Calu3 (cell line): ENCODE results near the gene KIF3C. TPM values are rescaled to one million over a fixed set of nuclear protein-coding genes. Genes with fewer than 3 reads are reported as not detected.
"Not testable (repeated sequence)": the region's sequence is repeated elsewhere in the genome, so short reads cannot be mapped to it uniquely, and the experiment has no call there.

Experiments used
- BruUV-seq: library from RNA; stranded (reverse); fragments of 400-500 nt; replicated peaks from 2 replicates; lab custom pipeline; 2021; lab: Mats Ljungman, UMichigan
- CTCF ChIA-PET: fragments of 300-600 bp; sonication (Branson Sonifier 250); formaldehyde crosslinking; loops from one replicate; lab custom pipeline; 2022; ENCODE audit warnings: antibody characterized with exemption; lab: Charles Lee
- DNase-seq: peaks from one replicate; pipeline ENCODE4 v3.0.0; 2022
- H3K27ac Mint-ChIP-seq: one replicate; pipeline ENCODE4 v1.8.0; 2022; ENCODE audit warnings: mixed read lengths; ENCODE audit not compliant: unreplicated experiment
- H3K27me3 Mint-ChIP-seq: one replicate; pipeline ENCODE4 v1.8.0; 2022; ENCODE audit warnings: mixed read lengths; ENCODE audit not compliant: unreplicated experiment
- H3K36me3 Mint-ChIP-seq: one replicate; pipeline ENCODE4 v1.8.0; 2022; ENCODE audit warnings: mild to moderate bottlenecking, moderate library complexity, mixed read lengths; ENCODE audit not compliant: insufficient read depth, unreplicated experiment
- H3K4me1 Mint-ChIP-seq: one replicate; pipeline ENCODE4 v1.8.0; 2022; ENCODE audit warnings: mild to moderate bottlenecking, low read depth, mixed read lengths; ENCODE audit not compliant: unreplicated experiment
- H3K4me3 Mint-ChIP-seq: one replicate; pipeline ENCODE4 v1.8.0; 2022; ENCODE audit warnings: mild to moderate bottlenecking, low read depth, moderate library complexity, mixed read lengths; ENCODE audit not compliant: unreplicated experiment
- H3K9me3 Mint-ChIP-seq: one replicate; pipeline ENCODE4 v1.8.0; 2022; ENCODE audit warnings: low read depth, mixed read lengths; ENCODE audit not compliant: unreplicated experiment
- intact Hi-C: fragments of 100-400 bp; cut with micrococcal nuclease; formaldehyde crosslinking; loops from one replicate; pipeline ENCODE4 v1.10.0; 2022; ENCODE audit not compliant: unreplicated experiment
- total RNA-seq: library from RNA; stranded (reverse); gene quantifications from 2 replicates; pipeline ENCODE4 v1.2.3, GENCODE V29; 2022
- TF ChIP-seq, protein P1 (sequence below): fragments of 200-600 bp; IDR thresholded peaks from one replicate; pipeline ENCODE4 v1.8.0; 2022; ENCODE audit warnings: antibody characterized with exemption; ENCODE audit not compliant: unreplicated experiment

The KIF3C gene
- total RNA-seq, 1 experiment from 2014 or later, result 4.2 TPM

GRCh38 chr2:25960396-25960795 lies 21.9 kb downstream of the KIF3C start:
- no TSS peak for BruUV-seq
- H3K4me1 Mint-ChIP-seq, result no peaks in the 10 kb centered on the region
- intact Hi-C loops, result no loop called here
- no peaks in the 10 kb centered on the region for H3K36me3 Mint-ChIP-seq
- H3K27me3 Mint-ChIP-seq, result no peaks in the 10 kb centered on the region
- H3K27ac Mint-ChIP-seq, result no peak overlapping the region
- TF ChIP-seq, protein P1, sequence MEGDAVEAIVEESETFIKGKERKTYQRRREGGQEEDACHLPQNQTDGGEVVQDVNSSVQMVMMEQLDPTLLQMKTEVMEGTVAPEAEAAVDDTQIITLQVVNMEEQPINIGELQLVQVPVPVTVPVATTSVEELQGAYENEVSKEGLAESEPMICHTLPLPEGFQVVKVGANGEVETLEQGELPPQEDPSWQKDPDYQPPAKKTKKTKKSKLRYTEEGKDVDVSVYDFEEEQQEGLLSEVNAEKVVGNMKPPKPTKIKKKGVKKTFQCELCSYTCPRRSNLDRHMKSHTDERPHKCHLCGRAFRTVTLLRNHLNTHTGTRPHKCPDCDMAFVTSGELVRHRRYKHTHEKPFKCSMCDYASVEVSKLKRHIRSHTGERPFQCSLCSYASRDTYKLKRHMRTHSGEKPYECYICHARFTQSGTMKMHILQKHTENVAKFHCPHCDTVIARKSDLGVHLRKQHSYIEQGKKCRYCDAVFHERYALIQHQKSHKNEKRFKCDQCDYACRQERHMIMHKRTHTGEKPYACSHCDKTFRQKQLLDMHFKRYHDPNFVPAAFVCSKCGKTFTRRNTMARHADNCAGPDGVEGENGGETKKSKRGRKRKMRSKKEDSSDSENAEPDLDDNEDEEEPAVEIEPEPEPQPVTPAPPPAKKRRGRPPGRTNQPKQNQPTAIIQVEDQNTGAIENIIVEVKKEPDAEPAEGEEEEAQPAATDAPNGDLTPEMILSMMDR, result no peak
- CTCF ChIA-PET, result interaction anchor here (1.2 kb wide), 1 partner anchor 10 kb away, joined by 4 read pairs; no protein-coding TSS in a partner anchor
- H3K4me3 Mint-ChIP-seq, result no peak overlapping the region
- H3K9me3 Mint-ChIP-seq, result no peaks in the 10 kb centered on the region
- DNase-seq, result no peak

DNA sequence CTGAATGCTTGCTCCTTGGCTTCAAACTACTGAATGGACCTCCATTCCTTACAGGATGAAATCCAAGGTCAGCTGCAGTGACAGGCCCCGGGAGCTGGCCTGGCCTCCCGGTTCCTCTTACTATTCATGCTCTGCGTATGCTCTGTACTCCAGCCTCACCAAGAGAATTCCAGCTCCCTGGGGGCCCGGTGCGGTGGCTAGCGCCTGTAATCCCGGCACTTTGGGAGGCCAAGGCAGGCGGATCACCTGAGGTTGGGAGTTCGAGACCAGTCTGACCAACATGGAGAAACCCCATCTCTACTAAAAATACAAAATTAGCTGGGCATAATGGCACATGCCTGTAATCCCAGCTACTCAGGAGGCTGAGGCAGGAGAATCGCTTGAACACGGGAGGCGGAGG lies 23.7 kb downstream of the KIF3C start:
- intact Hi-C loops, H3K4me3 Mint-ChIP-seq, H3K9me3 Mint-ChIP-seq, H3K27me3 Mint-ChIP-seq, CTCF ChIA-PET, H3K36me3 Mint-ChIP-seq, H3K27ac Mint-ChIP-seq, H3K4me1 Mint-ChIP-seq, BruUV-seq, DNase-seq: not testable (repeated sequence)

DNA sequence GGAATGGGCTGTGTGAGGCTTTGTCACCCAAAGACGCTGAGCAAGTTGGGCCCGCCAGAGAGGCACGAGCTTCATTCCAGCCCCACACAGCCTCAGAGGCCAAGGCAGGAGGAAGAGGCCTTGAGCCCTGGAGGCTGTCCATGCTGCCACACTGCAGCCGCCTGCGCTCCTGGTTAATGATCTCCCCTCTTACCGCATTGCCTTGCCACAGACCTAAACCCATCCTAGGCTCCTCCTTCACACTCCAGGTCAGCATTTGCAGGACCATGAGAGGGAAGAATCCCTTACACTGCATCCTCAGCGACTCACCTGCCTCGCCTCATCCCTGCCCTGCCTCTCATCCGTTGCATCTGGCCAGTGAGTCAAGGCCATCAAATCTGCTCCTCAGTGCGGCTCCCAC lies 24.6 kb downstream of the KIF3C start:
- CTCF ChIA-PET, result no interaction called here
- no peaks in the 10 kb centered on the region for H3K36me3 Mint-ChIP-seq
- H3K27ac Mint-ChIP-seq, result no peak overlapping the region
- no peak overlapping the region for H3K4me3 Mint-ChIP-seq
- intact Hi-C loops, result no loop called here
- no peaks in the 10 kb centered on the region for H3K27me3 Mint-ChIP-seq
- TF ChIP-seq, protein P1, result no peak
- DNase-seq, result no peak
- H3K4me1 Mint-ChIP-seq, result no peaks in the 10 kb centered on the region
- no TSS peak for BruUV-seq
- no peaks in the 10 kb centered on the region for H3K9me3 Mint-ChIP-seq

DNA sequence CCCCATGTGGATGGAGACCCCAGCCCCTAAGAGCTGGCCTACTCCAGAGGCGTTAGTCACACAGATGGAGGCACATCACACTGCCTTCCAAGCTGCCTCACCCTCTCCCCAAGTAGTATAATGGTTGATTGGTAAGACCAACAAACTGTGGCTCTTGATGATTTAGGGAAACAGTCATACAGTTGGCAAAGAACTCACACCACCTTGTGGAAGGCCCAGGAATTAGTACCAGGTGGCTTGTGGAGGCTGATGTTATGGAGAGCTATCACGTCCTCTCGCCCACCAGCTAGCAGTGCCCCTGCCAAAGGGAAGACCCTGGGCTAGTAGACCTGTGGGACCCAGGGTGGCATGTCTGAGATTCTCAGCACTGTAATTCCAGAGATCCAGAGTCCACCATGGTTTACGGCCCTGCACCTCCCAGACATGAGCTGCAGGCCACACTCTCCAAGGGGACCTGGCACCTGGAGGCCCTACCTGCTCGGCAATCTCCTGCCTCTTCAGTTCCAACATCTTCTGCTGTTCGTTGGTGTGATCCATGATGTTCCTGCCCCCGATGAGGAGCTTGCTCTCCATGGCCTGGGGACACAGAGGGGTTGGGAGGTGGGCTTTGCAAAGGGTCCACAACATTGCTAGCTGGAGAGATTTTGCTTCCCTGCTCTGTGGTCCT lies 26.3 kb downstream of the KIF3C start:
- Mint-ChIP-seq H3K4me1 (no peaks in the 10 kb centered on the region), H3K4me3 (no peak overlapping the region), H3K27me3 (no peaks in the 10 kb centered on the region), H3K27ac (no peak overlapping the region), H3K36me3 (no peaks in the 10 kb centered on the region), H3K9me3 (no peaks in the 10 kb centered on the region)
- TF ChIP-seq, protein P1, result no peak
- CTCF ChIA-PET, result interaction anchor here (0.5 to 1.5 kb wide), 7 partner anchors 77 to 1452 kb away, joined by 3 to 8 read pairs (median 4); partner anchors contain the start of gene ASXL2
- no TSS peak for BruUV-seq
- intact Hi-C loops, result no loop called here
- no peak for DNase-seq

GRCh38 chr2:25955036-25955435 lies 27.3 kb downstream of the KIF3C start:
- DNase-seq, result no peak
- CTCF ChIA-PET, result no interaction called here
- TF ChIP-seq, protein P1, result no peak
- Mint-ChIP-seq H3K27me3 (no peaks in the 10 kb centered on the region), H3K4me3 (no peak overlapping the region), H3K4me1 (no peaks in the 10 kb centered on the region), H3K36me3 (no peaks in the 10 kb centered on the region), H3K27ac (no peak overlapping the region), H3K9me3 (no peaks in the 10 kb centered on the region)
- no TSS peak for BruUV-seq
- intact Hi-C loops, result no loop called here
